DND-41 (cell line): Measurements from ENCODE around the gene CAMSAP2.

Source experiments
- ATAC-seq: fragments of 200-7000 bp; cut with Tn5 transposase; 3 replicates; pipeline ENCODE4 v1.9.1; 2021; ENCODE audit warnings: low read depth; ENCODE audit not compliant: insufficient read depth
- DNase-seq: peaks from one replicate; pipeline ENCODE4 v3.0.0-alpha.2; 2020
- H2AFZ ChIP-seq: 2 replicates; pipeline ENCODE4 v1.6.0; 2012; ENCODE audit warnings: low read depth, low read length
- H3K27ac ChIP-seq: 2 replicates; pipeline ENCODE4 v1.5.1; 2012; ENCODE audit warnings: low read length, inconsistent platforms
- H3K27me3 ChIP-seq: fragments of 200-600 bp; sonication (generic); 2 replicates; pipeline ENCODE4 v1.6.0; 2012; ENCODE audit warnings: low read length, mild to moderate bottlenecking, inconsistent platforms; ENCODE audit not compliant: insufficient read depth, poor library complexity
- H3K36me3 ChIP-seq: 2 replicates; pipeline ENCODE4 v1.5.1; 2012; ENCODE audit warnings: low read length, inconsistent platforms; ENCODE audit not compliant: insufficient read depth
- H3K4me1 ChIP-seq: 2 replicates; pipeline ENCODE4 v1.5.1; 2012; ENCODE audit warnings: mild to moderate bottlenecking, low read length; ENCODE audit not compliant: insufficient read depth
- H3K4me2 ChIP-seq: 2 replicates; pipeline ENCODE4 v1.6.0; 2012; ENCODE audit warnings: mild to moderate bottlenecking, moderate library complexity, low read length, inconsistent platforms; ENCODE audit not compliant: insufficient read depth
- H3K4me3 ChIP-seq, 2 experiments: fragments of 200-600 bp in 1 of 2; shearing (Covaris generic) in 1 of 2; 2 replicates each; pipeline ENCODE4 v1.5.1; 2012 to 2016; ENCODE audit warnings: inconsistent platforms in 2 of 2, low read length in 2 of 2, mild to moderate bottlenecking in 2 of 2, low read depth in 1 of 2, moderate library complexity in 1 of 2
- H3K79me2 ChIP-seq: 2 replicates; pipeline ENCODE4 v1.6.0; 2012; ENCODE audit warnings: low read length, inconsistent platforms; ENCODE audit not compliant: insufficient read depth
- H3K9ac ChIP-seq: 2 replicates; pipeline ENCODE4 v1.6.0; 2012; ENCODE audit warnings: low read depth, mild to moderate bottlenecking, inconsistent platforms, low read length, moderate library complexity
- H3K9me3 ChIP-seq: 2 replicates; pipeline ENCODE4 v1.5.1; 2012; ENCODE audit warnings: low read length, moderate library complexity, mild to moderate bottlenecking, inconsistent platforms; ENCODE audit not compliant: insufficient read depth, severe bottlenecking
- H4K20me1 ChIP-seq: 2 replicates; pipeline ENCODE4 v1.6.0; 2012; ENCODE audit warnings: low read length; ENCODE audit not compliant: insufficient read depth
- EZH2 ChIP-seq: IDR thresholded peaks from 3 replicates; pipeline ENCODE4 v1.6.1; 2012; ENCODE audit warnings: borderline replicate concordance, low read depth, mild to moderate bottlenecking, moderate library complexity, low read length, inconsistent platforms; ENCODE audit not compliant: severe bottlenecking
- TF ChIP-seq, protein P1 (sequence below): IDR thresholded peaks from 2 replicates; pipeline ENCODE4 v1.5.1; 2012; ENCODE audit warnings: borderline replicate concordance, low read length, moderate library complexity, mild to moderate bottlenecking; ENCODE audit not compliant: poor library complexity, severe bottlenecking; ENCODE audit errors: extremely low read depth

Gene CAMSAP2

GRCh38 chr1:200775850-200776249 is 37.2 kb downstream of the CAMSAP2 start:
- H3K27me3 ChIP-seq: no peaks in the 10 kb centered on the region
- H3K9ac ChIP-seq: no peak overlapping the region
- DNase-seq (no peak), ATAC-seq (no peak)
- no peaks in the 10 kb centered on the region for H3K9me3 ChIP-seq
- TF ChIP-seq, protein P1, sequence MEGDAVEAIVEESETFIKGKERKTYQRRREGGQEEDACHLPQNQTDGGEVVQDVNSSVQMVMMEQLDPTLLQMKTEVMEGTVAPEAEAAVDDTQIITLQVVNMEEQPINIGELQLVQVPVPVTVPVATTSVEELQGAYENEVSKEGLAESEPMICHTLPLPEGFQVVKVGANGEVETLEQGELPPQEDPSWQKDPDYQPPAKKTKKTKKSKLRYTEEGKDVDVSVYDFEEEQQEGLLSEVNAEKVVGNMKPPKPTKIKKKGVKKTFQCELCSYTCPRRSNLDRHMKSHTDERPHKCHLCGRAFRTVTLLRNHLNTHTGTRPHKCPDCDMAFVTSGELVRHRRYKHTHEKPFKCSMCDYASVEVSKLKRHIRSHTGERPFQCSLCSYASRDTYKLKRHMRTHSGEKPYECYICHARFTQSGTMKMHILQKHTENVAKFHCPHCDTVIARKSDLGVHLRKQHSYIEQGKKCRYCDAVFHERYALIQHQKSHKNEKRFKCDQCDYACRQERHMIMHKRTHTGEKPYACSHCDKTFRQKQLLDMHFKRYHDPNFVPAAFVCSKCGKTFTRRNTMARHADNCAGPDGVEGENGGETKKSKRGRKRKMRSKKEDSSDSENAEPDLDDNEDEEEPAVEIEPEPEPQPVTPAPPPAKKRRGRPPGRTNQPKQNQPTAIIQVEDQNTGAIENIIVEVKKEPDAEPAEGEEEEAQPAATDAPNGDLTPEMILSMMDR: no peak
- no peak for TF ChIP-seq EZH2
- no peaks in the 10 kb centered on the region for H4K20me1 ChIP-seq
- H3K79me2 ChIP-seq: no peaks in the 10 kb centered on the region
- no peaks in the 10 kb centered on the region for H3K36me3 ChIP-seq
- H3K4me1 ChIP-seq: no peaks in the 10 kb centered on the region
- no peak overlapping the region for H2AFZ ChIP-seq
- H3K27ac ChIP-seq: no peak overlapping the region
- H3K4me2 ChIP-seq: no peak overlapping the region
- no peak overlapping the region for H3K4me3 ChIP-seq

DNA sequence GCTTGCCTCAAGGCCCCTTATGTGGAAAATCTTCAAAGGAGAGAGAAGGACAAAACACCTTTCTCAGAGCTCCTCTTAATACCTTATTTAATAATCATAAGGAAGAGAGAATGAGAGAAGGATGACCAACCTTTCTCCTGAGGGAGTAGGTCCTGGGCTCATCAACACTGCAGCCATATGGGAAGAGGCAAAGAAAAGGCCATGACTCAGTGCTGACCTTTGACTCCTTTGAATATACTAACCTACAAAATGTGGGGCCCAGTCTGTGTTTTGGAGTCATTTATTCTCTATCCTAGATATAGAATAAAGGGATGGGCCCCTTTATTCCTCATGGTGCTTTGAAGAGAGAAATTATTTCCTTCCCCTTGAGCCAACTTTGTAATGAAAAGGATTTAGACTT is 38.3 kb downstream of the CAMSAP2 start:
- TF ChIP-seq, protein P1: no peak
- TF ChIP-seq EZH2: no peak
- no peaks in the 10 kb centered on the region for H3K4me1 ChIP-seq
- H3K27me3 ChIP-seq: no peaks in the 10 kb centered on the region
- ATAC-seq: no peak
- no peak overlapping the region for H3K9ac ChIP-seq
- no peak overlapping the region for H3K4me3 ChIP-seq
- no peaks in the 10 kb centered on the region for H4K20me1 ChIP-seq
- H3K4me2 ChIP-seq: no peak overlapping the region
- DNase-seq: no peak
- H3K79me2 ChIP-seq: no peaks in the 10 kb centered on the region
- H2AFZ ChIP-seq: no peak overlapping the region
- H3K36me3 ChIP-seq: no peaks in the 10 kb centered on the region
- no peak overlapping the region for H3K27ac ChIP-seq
- H3K9me3 ChIP-seq: no peaks in the 10 kb centered on the region

DNA sequence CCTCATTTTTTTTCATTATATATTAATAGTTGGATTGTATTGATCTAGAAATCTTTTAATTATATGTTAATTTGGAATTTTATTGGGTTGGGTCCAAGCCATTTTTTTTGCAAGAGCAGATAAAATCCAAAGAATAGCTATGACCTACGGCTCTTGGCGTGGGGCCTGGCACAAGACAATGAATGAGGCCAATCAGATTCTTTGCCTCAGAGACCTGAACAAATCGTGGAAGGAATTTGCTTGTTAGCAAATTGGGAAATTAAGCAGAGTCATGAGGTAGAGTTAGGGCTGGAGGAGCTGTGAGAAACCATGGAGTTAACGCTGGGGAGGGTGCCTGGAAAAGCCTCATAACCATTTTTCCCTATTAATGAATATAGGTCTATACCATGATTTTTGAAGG is 40.1 kb downstream of the CAMSAP2 start:
- Histone ChIP-seq H3K9me3 (no peaks in the 10 kb centered on the region), H2AFZ (no peak overlapping the region), H4K20me1 (no peaks in the 10 kb centered on the region), H3K4me3 (no peak overlapping the region), H3K4me2 (no peak overlapping the region), H3K36me3 (no peaks in the 10 kb centered on the region), H3K27ac (no peak overlapping the region), H3K4me1 (no peaks in the 10 kb centered on the region), H3K9ac (no peak overlapping the region), H3K27me3 (no peaks in the 10 kb centered on the region), H3K79me2 (no peaks in the 10 kb centered on the region)
- TF ChIP-seq EZH2: no peak
- TF ChIP-seq, protein P1: no peak
- ATAC-seq (no peak), DNase-seq (no peak)

DNA sequence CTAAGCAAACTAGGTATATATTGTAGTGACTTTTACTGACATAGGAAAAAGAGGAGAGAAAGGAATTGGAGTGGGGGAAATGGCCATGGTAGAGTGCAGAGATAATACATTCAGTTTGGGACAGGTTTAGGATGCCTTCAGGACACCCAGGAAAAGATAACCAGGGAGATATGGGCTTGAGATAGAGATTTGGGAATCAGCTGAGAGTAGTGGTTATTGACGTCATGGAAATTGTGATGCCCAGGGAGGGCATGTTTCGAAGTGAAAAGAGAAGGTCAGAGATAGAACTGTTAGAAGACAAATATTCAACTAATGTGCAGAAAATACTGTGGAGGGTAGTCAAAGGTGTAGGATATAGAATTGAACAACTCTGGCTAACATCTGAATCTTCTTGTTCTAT is 40.6 kb downstream of the CAMSAP2 start:
- DNase-seq: no peak
- Histone ChIP-seq H3K4me2 (no peak overlapping the region), H3K4me3 (no peak overlapping the region), H3K9ac (no peak overlapping the region), H3K27me3 (no peaks in the 10 kb centered on the region), H3K4me1 (no peaks in the 10 kb centered on the region), H3K36me3 (no peaks in the 10 kb centered on the region), H4K20me1 (no peaks in the 10 kb centered on the region), H3K9me3 (no peaks in the 10 kb centered on the region), H3K27ac (no peak overlapping the region), H2AFZ (no peak overlapping the region), H3K79me2 (no peaks in the 10 kb centered on the region)
- TF ChIP-seq, protein P1: no peak
- TF ChIP-seq EZH2: no peak
- no peak for ATAC-seq
